CD4-positive, CD25-positive, alpha-beta regulatory T cell (primary cell): Measurements from ENCODE around the gene MRLN. TPM values are rescaled to one million over a fixed set of nuclear protein-coding genes. Genes with fewer than 3 reads are reported as not detected.
A peak's percentile ranks its signal among the peaks of the same experiment; 100 is the strongest.

Source experiments
- ATAC-seq, 2 donors: fragments of 150-1000 bp; cut with Tn5 transposase; one replicate each; pipeline ENCODE4 v1.10.0; 2021; ENCODE audit warnings: low read depth in 2 of 2, moderate number of reproducible peaks in 2 of 2, moderate library complexity in 1 of 2
- DNase-seq, 3 donors: peaks; one replicate each; pipeline versions ENCODE4 v3.0.0 to v3.0.0-alpha.2; 2012 to 2022; ENCODE audit warnings: mixed read lengths in 1 of 3
- H3K27ac ChIP-seq: one replicate; pipeline ENCODE4 v1.7.0; 2013; ENCODE audit warnings: mild to moderate bottlenecking, low read length; ENCODE audit not compliant: insufficient read depth, poor library complexity, severe bottlenecking
- H3K27me3 ChIP-seq: one replicate; pipeline ENCODE4 v1.7.0; 2013; ENCODE audit warnings: low read length; ENCODE audit not compliant: control insufficient read depth, insufficient read depth
- H3K36me3 ChIP-seq: one replicate; pipeline ENCODE4 v1.7.0; 2013; ENCODE audit warnings: mild to moderate bottlenecking, low read length, moderate library complexity; ENCODE audit not compliant: control insufficient read depth, insufficient read depth
- H3K4me1 ChIP-seq: 2 replicates; pipeline ENCODE4 v1.7.0; 2013; ENCODE audit warnings: mild to moderate bottlenecking, low read length; ENCODE audit not compliant: insufficient read depth, control insufficient read depth, poor library complexity, severe bottlenecking
- H3K4me3 ChIP-seq: one replicate; pipeline ENCODE4 v1.7.0; 2013; ENCODE audit warnings: low read depth, mild to moderate bottlenecking, low read length, moderate library complexity
- H3K9me3 ChIP-seq, 2 experiments: 1 replicate in 1 of 2; 2 replicates in 1 of 2; pipeline ENCODE4 v1.7.0; 2013; ENCODE audit warnings: low read length in 2 of 2, mild to moderate bottlenecking in 1 of 2, moderate library complexity in 1 of 2; ENCODE audit not compliant: control insufficient read depth in 2 of 2
- H3K27ac Mint-ChIP-seq, 3 donors: one replicate each; pipeline ENCODE4 v1.8.0; 2020 to 2022; ENCODE audit warnings: mild to moderate bottlenecking in 3 of 3, mixed read lengths in 3 of 3, moderate library complexity in 2 of 3
- H3K27me3 Mint-ChIP-seq: one replicate; pipeline ENCODE4 v1.8.0; 2022; ENCODE audit warnings: mild to moderate bottlenecking, mixed read lengths
- H3K36me3 Mint-ChIP-seq: one replicate; pipeline ENCODE4 v1.8.0; 2020; ENCODE audit warnings: mixed read lengths
- H3K4me1 Mint-ChIP-seq, 4 donors: one replicate each; pipeline ENCODE4 v1.8.0; 2020 to 2022; ENCODE audit warnings: mixed read lengths in 4 of 4, mild to moderate bottlenecking in 1 of 4
- H3K4me3 Mint-ChIP-seq, 4 donors: one replicate each; pipeline ENCODE4 v1.8.0; 2020 to 2022; ENCODE audit warnings: mild to moderate bottlenecking in 4 of 4, mixed read lengths in 4 of 4, moderate library complexity in 3 of 4
- H3K9me3 Mint-ChIP-seq, 7 donors: one replicate each; pipeline ENCODE4 v1.8.0; 2020 to 2022; ENCODE audit warnings: mixed read lengths in 7 of 7, mild to moderate bottlenecking in 3 of 7, moderate library complexity in 2 of 7
- polyA plus RNA-seq, 4 donors: library from polyadenylated mRNA; unstranded; fragments of 300-500 nt; fragmentation: Illumina TruSeq; gene quantifications; one replicate each; pipeline ENCODE4 v1.2.3, GENCODE V29; 2021
- total RNA-seq: library from RNA; stranded (reverse); gene quantifications from one replicate; pipeline ENCODE4 v1.2.3, GENCODE V29; 2022

Gene MRLN
- total and polyA plus RNA-seq, 5 donors from 2014 or later: not detected

DNA sequence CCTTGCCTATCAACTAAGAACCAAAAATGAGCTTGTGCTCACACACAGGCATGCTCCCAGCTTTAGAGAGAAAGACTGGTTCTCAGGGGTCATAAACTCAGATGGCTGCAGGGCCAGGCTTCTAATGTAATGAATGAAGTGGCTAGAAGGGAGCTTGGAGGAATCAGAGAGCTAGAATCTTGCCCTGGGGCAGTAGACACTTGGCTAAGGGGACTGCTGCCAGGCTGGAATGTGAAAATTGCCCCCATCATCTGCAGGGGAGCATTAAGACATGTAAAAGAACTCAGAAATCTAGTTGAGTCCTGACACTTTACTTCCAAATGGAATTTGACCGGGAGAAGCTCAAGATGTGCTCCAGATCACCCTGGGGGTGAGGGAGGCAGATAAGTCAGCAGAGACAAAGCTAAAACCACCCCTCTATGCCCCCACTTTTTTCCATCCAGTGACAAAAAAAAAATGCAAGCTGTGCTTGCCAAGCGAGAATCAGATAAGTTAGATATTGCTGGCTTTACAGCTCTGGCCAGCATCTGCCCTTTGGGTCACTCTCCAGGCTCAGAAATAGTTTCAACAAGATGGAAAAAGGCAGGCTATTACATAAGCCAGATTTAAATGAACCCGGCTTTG is 41.3 kb downstream of the MRLN start:
- H3K27me3 ChIP-seq: peaks cover 22% of the 10 kb centered on the region
- peaks cover 57% of the 10 kb centered on the region for H3K27me3 Mint-ChIP-seq

DNA sequence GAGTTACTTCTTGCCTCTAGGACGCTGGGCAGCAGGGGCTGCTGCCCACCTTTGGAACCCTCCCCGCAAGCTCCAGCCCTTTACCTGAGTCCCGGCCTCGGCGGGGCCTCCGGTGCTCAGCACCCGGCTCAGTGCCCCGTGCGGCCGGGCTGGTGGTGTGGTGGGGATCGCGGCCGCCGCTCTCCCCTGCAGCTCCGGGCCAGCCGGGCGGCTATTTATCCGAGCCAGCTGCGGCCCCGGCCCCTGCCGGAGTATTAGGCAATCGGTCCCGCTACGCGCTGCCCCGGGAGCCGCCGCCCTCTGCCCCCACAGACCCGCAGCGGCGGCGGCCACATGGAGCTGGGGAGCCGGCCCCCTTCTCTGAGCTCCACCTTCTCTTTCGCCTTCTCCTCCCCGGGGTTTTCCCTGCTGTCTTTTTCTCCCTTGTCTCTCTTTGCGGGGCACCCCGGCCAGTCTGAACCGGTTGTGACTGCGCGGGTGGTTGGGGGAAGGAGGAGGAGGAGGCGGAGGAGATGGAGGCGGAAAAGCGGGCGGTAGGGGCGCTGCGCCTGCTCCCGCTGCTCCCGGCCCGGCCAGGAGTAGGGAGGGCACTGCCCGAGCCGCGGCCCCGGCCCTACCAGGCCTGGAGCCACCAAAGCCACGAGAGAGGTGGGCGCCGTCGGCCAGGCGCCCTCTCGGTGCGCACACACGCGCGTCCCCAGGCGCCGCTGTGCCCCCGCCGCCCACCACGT is 43.7 kb downstream of the MRLN start, which contains the start of gene SLC16A9:
Gene SLC16A9, minus strand, starts transcription at position 456 of the 731 bp plus-strand sequence. CDS start 25,559 bp downstream, outside the sequence.
- Histone ChIP-seq H3K4me3 (no peak within 1 kb of the TSS), H3K4me1 (no peaks in the 10 kb centered on the region), H3K36me3 (no peaks in the 10 kb centered on the region), H3K27me3 (peaks cover 20% of the 10 kb centered on the region), H3K27ac (no peak within 1 kb of the TSS), H3K9me3 (no peaks in the 10 kb centered on the region)
- Mint-ChIP-seq H3K27me3 (peaks cover 58% of the 10 kb centered on the region), H3K27ac (no peak within 1 kb of the TSS), H3K4me3 (no peak within 1 kb of the TSS), H3K4me1 (no peaks in the 10 kb centered on the region), H3K36me3 (no peaks in the 10 kb centered on the region), H3K9me3 (peaks cover 0 to 1% (median 0%) of the 10 kb centered on the region in 7 donors)
- ATAC-seq: peak in 1 of 2 donors; percentile 18
- peak in 1 of 3 donors; percentile 15 for DNase-seq

More for the DNA sequence above, 41.3 kb downstream of the MRLN start:
- H3K4me1 ChIP-seq: no peaks in the 10 kb centered on the region
- H3K27ac ChIP-seq: no peak overlapping the region
- Mint-ChIP-seq H3K4me1 (no peaks in the 10 kb centered on the region), H3K4me3 (no peak overlapping the region), H3K9me3 (peaks cover 0 to under 1% (median 0%) of the 10 kb centered on the region in 7 donors), H3K27ac (no peak overlapping the region), H3K36me3 (no peaks in the 10 kb centered on the region)
- no peak overlapping the region for H3K4me3 ChIP-seq
- H3K36me3 ChIP-seq: no peaks in the 10 kb centered on the region
- no peaks in the 10 kb centered on the region for H3K9me3 ChIP-seq
- ATAC-seq (no peak), DNase-seq (no peak)

DNA sequence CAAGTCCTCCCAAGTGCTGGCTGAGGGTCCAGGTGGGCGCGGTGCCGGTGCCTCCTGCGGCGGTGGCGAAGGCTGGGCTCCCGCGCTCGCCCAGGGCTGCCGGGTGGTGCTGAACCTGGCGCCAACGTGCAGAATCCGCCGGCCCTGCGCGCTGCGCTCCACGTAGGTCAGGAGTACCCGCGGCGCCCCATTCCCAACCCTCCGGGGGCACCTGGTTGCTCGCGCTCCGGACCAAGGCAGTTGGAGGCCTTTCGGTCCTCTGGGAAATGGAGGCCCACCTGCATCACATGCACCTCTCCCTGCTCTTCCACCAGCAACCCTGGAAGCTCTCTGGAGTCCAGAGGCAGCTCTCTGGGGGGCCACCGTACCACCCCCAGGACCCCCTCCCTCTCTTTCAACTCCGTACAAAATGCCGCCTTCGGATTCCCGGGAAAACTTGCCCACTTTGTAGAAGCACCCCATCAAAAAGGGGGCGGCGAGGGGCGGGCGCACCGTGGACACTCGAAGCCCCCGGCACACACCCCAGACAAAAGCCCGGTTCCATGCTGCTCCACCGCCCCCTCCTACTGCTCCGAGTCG is 44.4 kb downstream of the MRLN start:
- Histone ChIP-seq H3K27me3 (peaks cover 20% of the 10 kb centered on the region), H3K4me1 (no peaks in the 10 kb centered on the region), H3K9me3 (no peaks in the 10 kb centered on the region), H3K27ac (no peak overlapping the region), H3K4me3 (no peak overlapping the region), H3K36me3 (no peaks in the 10 kb centered on the region)
- Mint-ChIP-seq H3K27me3 (peaks cover 54% of the 10 kb centered on the region), H3K4me1 (no peaks in the 10 kb centered on the region), H3K4me3 (no peak overlapping the region), H3K9me3 (peaks cover 0 to 1% (median 0%) of the 10 kb centered on the region in 7 donors), H3K27ac (no peak overlapping the region), H3K36me3 (no peaks in the 10 kb centered on the region)
- no peak for ATAC-seq
- no peak for DNase-seq

GRCh38 chr10:59706851-59707797 is 46.1 kb downstream of the MRLN start:
- no peak overlapping the region for H3K4me3 Mint-ChIP-seq
- H3K27me3 ChIP-seq: peaks cover 17% of the 10 kb centered on the region
- H3K9me3 Mint-ChIP-seq: peaks cover 0 to 1% (median 0%) of the 10 kb centered on the region in 7 donors
- no peaks in the 10 kb centered on the region for H3K4me1 ChIP-seq
- no peak for DNase-seq
- ATAC-seq: no peak
- peaks cover 43% of the 10 kb centered on the region for H3K27me3 Mint-ChIP-seq
- no peak overlapping the region for H3K27ac ChIP-seq
- H3K9me3 ChIP-seq: no peaks in the 10 kb centered on the region
- H3K36me3 Mint-ChIP-seq: no peaks in the 10 kb centered on the region
- H3K36me3 ChIP-seq: no peaks in the 10 kb centered on the region
- no peaks in the 10 kb centered on the region for H3K4me1 Mint-ChIP-seq
- H3K4me3 ChIP-seq: no peak overlapping the region
- H3K27ac Mint-ChIP-seq: no peak overlapping the region

- no peaks in the 10 kb centered on the region for H3K36me3 Mint-ChIP-seq
- H3K4me1 Mint-ChIP-seq: no peaks in the 10 kb centered on the region
- no peak for ATAC-seq
- no peak overlapping the region for H3K27ac ChIP-seq
- no peaks in the 10 kb centered on the region for H3K4me1 ChIP-seq
- peaks cover 32% of the 10 kb centered on the region for H3K27me3 Mint-ChIP-seq
- H3K36me3 ChIP-seq: no peaks in the 10 kb centered on the region
- H3K9me3 ChIP-seq: no peaks in the 10 kb centered on the region
- H3K4me3 Mint-ChIP-seq: no peak overlapping the region
- no peak overlapping the region for H3K27ac Mint-ChIP-seq
- DNase-seq: no peak
- peaks cover 0 to 1% (median 0%) of the 10 kb centered on the region in 7 donors for H3K9me3 Mint-ChIP-seq
- H3K27me3 ChIP-seq: peaks cover 12% of the 10 kb centered on the region
- H3K4me3 ChIP-seq: no peak overlapping the region
Measured at GRCh38 chr10:59705931-59706330, 47.3 kb downstream of the MRLN start.

DNA sequence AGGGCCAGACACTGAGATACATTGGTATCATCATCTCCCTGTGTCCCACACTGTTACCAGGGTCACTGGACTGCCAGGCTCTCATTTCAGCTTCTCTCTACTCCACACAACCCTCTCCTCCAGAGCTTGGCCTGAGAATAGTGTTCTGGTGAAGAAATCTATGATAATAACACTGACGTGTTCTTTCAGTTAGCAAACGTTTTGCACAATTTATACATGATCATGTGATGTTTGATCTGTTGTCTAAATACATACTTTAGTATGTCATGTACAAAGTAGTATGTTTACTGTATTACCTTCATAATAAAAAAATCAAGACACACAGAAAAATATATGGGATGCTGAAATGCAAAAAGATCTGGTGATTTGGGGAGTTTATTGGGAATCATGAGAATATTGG is 48.6 kb downstream of the MRLN start:
- Mint-ChIP-seq H3K4me3 (no peak overlapping the region), H3K27me3 (peaks cover 26% of the 10 kb centered on the region), H3K4me1 (no peaks in the 10 kb centered on the region), H3K36me3 (no peaks in the 10 kb centered on the region), H3K27ac (no peak overlapping the region), H3K9me3 (peaks cover 0 to 1% (median 0%) of the 10 kb centered on the region in 7 donors)
- Histone ChIP-seq H3K36me3 (no peaks in the 10 kb centered on the region), H3K27me3 (peaks cover 9% of the 10 kb centered on the region), H3K4me3 (no peak overlapping the region), H3K9me3 (no peaks in the 10 kb centered on the region), H3K4me1 (no peaks in the 10 kb centered on the region), H3K27ac (no peak overlapping the region)
- DNase-seq (no peak), ATAC-seq (no peak)

- Histone ChIP-seq H3K4me1 (no peaks in the 10 kb centered on the region), H3K27me3 (no peaks in the 10 kb centered on the region), H3K4me3 (no peak overlapping the region), H3K27ac (no peak overlapping the region), H3K9me3 (no peaks in the 10 kb centered on the region), H3K36me3 (no peaks in the 10 kb centered on the region)
- H3K9me3 Mint-ChIP-seq: peaks cover 0 to 1% (median 0%) of the 10 kb centered on the region in 7 donors
- peaks cover 20% of the 10 kb centered on the region for H3K27me3 Mint-ChIP-seq
- DNase-seq (no peak), ATAC-seq (no peak)
- H3K27ac Mint-ChIP-seq: no peak overlapping the region
- H3K4me3 Mint-ChIP-seq: no peak overlapping the region
- no peaks in the 10 kb centered on the region for H3K36me3 Mint-ChIP-seq
- no peaks in the 10 kb centered on the region for H3K4me1 Mint-ChIP-seq
Measured at GRCh38 chr10:59702347-59702746, 50.9 kb downstream of the MRLN start.
